Stimulated activated CD8-positive, alpha-beta memory T cell treated with anti-CD3 and anti-CD28 coated beads, Interleukin-4, amount 100 ng/mL, for 1 hour (primary cell): ENCODE measurements around the gene TCTN1.
"Not testable (repeated sequence)": the region's sequence is repeated elsewhere in the genome, so short reads cannot be mapped to it uniquely, and the experiment has no call there.

ENCODE experiments used
- DNase-seq, 2 donors: peaks; one replicate each; pipeline ENCODE4 v3.0.0-alpha.2; 2020; ENCODE audit warnings: low read depth in 2 of 2, low spot score in 1 of 2

The TCTN1 gene

GRCh38 chr12:110638796-110639195 is 24.9 kb downstream of the TCTN1 start:
- no peak for DNase-seq

- no peak for DNase-seq
These were observed 25.6 kb downstream of the TCTN1 start for GRCh38 chr12:110639336-110640141.

DNA sequence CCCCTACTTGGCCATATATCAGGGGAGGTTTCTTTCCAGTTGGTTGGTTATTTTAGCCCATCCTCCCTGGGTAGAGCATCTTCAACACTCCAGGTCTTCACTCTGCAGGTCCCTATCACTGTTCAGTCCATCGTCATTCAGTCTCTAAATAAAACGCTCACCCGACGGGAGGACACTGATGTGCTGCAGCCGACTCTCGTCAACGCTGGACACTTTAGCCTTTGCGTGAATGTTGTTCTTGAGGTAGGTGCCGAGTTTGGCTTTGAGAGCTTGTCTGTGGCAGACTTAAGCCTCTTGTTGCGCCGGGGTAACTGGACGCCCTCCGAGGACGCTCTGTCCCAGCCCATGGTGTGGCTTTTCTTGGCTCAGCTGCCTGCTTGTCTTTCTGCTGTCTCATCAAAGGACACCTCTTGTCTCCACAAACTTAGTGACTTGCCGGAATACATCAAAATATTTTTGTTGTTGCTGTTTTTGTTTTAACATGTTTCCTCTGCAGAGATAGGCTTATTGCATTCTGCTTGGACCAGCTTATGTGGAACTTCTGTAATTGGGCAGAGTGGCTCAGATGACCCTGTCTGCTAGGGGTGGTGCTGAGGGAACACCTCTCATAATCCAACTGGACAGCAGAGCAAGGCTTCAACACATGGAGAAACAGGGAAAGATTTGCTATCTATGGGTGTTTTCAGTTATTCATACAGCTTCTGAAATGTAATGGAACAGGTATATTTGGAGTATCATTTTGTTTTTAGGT is 26.5 kb downstream of the TCTN1 start:
- no peak for DNase-seq

DNA sequence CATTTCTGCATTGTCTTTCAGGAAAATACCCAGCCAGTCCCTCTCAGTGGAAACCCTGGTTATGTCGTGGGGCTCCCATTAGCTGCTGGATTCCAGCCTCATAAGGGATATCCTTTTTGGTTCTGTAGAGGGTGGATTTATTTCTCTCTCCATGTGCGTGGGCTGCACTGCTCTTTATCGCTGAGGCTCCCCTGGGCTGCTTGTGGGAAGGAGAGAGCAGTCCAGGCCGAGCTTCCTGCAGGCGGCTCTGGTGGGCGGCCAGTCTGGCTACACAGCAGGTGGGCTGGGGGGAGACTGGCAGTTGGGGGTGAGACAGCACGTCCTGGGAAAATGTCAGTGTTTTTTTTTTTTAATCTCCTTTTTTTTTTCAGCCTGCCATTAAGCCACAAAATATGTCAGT is 27.6 kb downstream of the TCTN1 start:
- no peak for DNase-seq

- DNase-seq, result no peak
These were observed 33.7 kb downstream of the TCTN1 start for GRCh38 chr12:110647631-110648040.

DNA sequence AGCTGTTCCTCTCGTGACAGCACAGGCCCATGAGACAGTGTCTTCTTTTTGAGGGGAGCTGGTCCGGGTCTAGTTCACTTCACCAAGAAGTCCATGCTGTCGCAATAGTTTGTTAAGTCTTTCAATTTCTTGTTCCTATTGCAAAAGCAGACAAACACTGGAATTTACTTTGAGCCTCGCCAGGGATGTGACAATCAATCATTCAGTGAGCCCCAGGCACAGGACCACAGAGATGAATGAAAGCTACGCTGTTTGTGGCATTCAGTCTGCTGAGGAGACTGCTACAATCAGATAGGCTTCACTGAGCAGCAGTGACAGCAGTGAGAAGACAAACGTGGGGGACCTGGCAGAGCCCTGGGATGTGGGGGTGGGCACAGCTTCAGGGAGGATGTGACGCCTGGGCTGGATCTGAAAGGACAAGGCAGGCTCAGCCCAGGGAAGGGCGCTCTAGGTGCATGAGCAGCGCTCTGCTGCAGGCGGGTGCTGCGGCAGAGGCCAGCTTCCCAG is 35.5 kb downstream of the TCTN1 start:
- DNase-seq, result no peak

DNA sequence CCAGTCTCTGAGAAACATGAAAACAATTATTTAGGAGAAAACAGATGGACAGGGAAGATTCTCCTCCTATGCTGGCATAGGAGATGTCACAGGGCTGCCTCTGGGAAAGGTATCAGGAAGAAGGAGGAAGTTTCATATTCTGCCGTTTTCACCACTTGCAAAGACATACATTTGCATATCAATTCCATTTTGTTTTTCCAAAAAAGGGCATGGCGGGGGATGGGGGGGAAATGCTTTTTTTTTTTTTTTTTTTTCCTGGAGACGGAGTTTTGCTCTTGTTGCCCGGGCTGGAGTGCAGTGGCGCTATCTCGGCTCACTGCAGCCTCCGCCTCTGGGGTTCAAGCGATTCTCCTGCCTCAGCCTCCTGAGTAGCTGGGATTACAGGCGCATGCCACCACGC is 40.3 kb downstream of the TCTN1 start:
- not testable (repeated sequence) for DNase-seq

DNA sequence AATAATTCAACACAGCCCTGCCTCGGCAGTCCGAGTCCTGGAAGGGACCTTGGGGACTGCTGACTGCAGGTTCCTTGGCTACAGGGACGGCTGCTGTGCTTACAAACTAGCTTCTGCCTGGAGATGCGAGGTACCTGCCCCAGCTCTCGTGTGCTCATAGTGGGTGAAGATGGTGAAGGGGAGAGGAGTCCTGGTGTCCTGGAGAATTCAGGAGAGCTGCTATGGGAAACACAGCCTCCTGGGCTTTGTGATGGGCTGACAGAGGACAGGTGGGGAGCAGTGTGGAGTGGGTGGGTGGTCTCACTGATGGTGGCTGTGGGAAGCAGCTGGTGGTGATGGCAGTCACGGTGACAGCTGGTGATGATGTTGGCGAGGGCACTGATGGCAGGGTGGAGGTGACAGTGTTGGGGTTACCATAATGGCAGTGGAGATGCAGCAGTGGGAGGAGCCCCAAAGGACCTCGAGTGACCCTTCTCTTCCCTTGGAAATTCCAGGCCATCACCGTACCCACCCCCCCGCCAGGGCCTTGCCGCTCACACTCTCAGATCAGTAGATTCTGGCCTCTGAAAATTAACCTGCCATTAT is 42.2 kb downstream of the TCTN1 start:
- no peak for DNase-seq

- DNase-seq, result no peak
These were observed 43.8 kb downstream of the TCTN1 start for GRCh38 chr12:110657747-110658146.

DNA sequence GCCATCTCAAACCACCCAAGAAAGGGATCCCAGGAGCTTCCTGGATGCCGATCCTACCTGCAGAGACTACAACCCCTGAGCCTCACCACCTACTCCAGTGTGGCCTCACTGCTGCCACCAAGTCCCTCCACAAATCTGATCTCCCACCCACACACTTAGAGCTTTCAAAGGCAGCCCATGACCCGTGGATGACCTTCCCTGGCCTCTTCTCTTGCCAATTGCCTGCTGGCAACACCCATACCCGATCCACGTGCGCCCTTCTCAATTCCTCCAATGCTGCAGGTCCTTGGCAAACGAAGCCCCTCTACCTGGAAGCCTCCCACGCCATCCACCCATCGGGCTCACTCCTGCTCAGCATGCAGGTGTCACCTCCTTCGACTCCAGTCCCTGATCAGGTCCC is 44.3 kb downstream of the TCTN1 start:
- DNase-seq, result no peak

DNA sequence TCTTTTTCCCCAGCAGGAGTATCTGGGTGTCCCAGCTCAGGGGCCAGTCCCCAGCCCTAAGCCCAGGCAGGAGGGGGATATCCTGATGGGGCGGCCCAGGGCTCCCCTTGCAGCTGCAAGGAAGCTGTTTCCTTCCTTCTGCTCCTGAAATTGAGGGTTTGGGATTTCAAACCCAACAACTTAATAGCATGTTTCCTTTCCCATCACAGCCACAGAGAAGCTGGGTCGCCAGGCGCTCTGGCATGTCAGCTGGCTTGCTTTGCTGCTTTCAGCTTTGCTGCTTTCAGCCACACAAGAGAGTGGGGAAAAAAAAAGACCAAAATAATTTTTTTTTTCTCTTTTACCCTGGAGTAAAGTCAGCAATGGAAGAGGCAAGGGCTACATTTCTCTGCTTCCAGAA is 44.9 kb downstream of the TCTN1 start:
- no peak for DNase-seq

DNA sequence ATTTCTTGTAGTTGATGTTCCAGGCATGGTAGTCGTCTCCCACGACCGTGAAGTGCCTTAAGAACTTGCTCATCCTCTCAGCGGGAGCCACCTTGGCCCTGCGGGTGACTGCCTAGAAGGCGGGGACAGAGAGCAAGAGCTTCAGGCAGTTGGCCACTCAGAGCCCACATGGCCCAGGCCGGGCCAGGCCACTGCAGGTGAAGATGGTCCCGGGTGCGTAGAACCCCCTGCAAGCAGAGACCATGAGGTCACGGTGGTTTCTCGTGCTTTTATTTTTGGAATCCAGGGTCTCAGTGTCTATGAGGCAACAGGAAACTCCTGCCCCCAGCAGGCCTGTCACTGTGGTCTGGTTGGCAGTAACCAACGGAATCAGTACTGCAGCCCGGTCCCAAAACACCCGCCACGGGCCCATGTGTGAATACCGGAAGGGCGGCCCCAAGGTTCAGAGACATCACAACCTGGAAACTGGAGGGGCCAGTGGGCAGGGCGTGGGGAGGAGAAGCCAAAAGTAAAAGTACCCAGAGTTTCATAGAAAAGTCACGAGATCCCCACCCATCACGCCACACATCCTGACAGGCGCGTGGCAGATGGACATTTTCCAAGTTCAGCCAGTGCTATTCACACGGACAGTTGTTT is 47.5 kb downstream of the TCTN1 start:
- DNase-seq, result peak; percentile 19 to 23

GRCh38 chr12:110666892-110667291 is 53.0 kb downstream of the TCTN1 start:
- DNase-seq, result no peak

- DNase-seq, result no peak
These were observed 53.7 kb downstream of the TCTN1 start for GRCh38 chr12:110667671-110668070.

DNA sequence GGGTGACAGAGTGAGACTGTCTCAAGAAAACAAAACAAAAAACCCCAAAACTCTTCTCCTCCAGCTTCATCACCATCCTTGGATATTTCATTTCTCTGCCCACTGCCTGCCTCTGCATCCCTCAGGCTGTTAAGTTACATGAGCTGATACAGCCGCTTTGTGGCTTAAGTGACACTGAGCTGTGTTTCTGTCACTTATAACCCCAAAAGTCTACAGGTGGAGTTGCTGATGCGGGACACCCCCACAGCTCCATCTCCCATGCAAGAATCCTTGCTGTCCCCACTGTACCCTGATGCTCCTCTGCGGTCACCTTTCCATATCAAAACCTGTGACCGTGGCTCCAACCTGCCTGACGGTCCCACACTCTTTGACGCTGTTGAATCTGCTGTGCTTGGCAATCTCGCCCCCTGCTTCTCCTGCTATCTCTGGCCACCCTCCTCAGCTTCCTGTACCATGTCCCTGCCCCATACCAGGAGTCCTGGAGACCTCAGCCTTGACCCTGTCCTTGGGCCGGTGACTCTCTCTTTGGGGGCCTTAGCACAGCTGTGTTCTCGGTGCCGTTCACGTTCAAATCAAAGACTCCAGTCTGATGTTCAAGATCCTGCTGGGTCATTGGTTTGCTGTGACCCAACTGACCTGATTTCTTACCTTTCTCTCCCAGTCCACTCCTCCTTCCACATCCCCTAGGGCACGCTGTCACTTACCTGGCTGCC is 54.7 kb downstream of the TCTN1 start:
- no peak for DNase-seq

DNA sequence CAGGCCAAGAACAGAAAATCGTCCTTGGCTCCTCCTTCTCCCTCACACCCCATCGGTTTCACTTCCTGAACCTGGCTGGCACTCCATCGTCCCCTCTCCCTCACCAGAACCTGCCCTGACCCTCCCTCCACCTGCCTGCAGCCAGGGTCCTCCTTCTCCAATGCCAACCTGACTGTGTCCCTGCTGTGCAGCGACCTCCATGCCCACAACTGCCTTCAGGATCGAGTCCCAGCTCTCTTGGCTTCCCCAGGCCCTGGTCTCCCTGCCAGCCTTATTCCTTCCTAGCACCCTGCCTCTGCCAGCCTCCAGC is 55.2 kb downstream of the TCTN1 start:
- no peak for DNase-seq

DNA sequence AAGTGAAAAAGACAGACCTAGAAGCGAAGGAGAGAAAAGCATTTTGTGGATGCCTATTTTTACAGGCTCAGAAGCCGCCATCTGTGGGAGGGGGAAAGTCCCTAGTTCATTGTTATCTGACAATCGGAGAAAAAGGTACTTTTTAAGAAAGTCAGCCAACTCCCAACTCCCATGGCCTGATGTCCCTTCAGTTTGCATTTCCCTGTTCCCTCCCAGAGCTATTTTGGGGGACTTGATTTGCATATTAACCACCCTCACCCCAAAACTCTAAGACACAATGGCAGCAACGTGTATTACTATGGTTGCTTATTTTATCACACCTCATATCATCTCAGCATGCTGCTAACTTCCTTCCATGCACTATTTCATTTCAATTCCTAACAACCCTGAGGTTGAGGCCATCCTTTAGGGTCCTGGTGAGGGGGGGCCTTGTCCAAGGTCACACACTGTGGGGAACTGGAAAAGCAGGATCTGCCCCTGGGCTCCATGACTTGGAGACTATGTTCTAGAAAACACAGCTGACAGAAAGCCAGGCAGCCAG is 56.3 kb downstream of the TCTN1 start:
- no peak for DNase-seq

- no peak for DNase-seq
These were observed 62.2 kb downstream of the TCTN1 start for GRCh38 chr12:110676171-110676570.

- DNase-seq, result no peak
These were observed 63.4 kb downstream of the TCTN1 start for GRCh38 chr12:110677206-110677911.

- DNase-seq, result no peak
These were observed 64.1 kb downstream of the TCTN1 start for GRCh38 chr12:110677982-110678381.
